ENCODE measurements around the gene CORIN.

GRCh38 chr4:47790105-47790504, 47.8 kb downstream of the CORIN start:
- TF ChIP-seq CTCF (IDR thresholded peaks at IDR 0.05 in 2 of 3, conservative IDR thresholded peaks at IDR 0.05 in 1 of 3; ENCODE audit: control insufficient read depth in 2 of 3, extremely low read depth in 1 of 3, insufficient read depth in 1 of 3, low read depth in 3 of 3, low read length in 3 of 3): no peak
- no peak for TF ChIP-seq NFIC (IDR thresholded peaks at IDR 0.05; ENCODE audit: low read depth, low read length)
- no peak for TF ChIP-seq POLR2A (IDR thresholded peaks at IDR 0.05; ENCODE audit: low read depth, low read length)
- TF ChIP-seq SMC3 (IDR thresholded peaks at IDR 0.05; ENCODE audit: borderline replicate concordance, low read length): no peak
- no peak for TF ChIP-seq POLR2AphosphoS2 (IDR thresholded peaks at IDR 0.05; ENCODE audit: low read depth, low read length)
- TF ChIP-seq MXI1 (IDR thresholded peaks at IDR 0.05; ENCODE audit: low read depth, low read length): no peak
- TF ChIP-seq REST (IDR thresholded peaks at IDR 0.05; ENCODE audit: low read depth, low read length): no peak
- TF ChIP-seq FOXM1 (IDR thresholded peaks at IDR 0.05; ENCODE audit: low read depth, low read length): no peak
- TF ChIP-seq RELA (IDR thresholded peaks at IDR 0.05; ENCODE audit: borderline replicate concordance, partially characterized antibody): no peak
- no peak for TF ChIP-seq CHD4 (IDR thresholded peaks at IDR 0.05)

Data from GM12878 (cell line).